ENCODE results near the gene ZNF787.

The ZNF787 gene

GRCh38 chr19:56087647-56088496 is 33.2 kb downstream of the ZNF787 start:
- no peak for DNase-seq (ENCODE audit: low spot score)

GRCh38 chr19:56086671-56087430 is 34.2 kb downstream of the ZNF787 start:
- DNase-seq (ENCODE audit: low spot score): no peak

DNA sequence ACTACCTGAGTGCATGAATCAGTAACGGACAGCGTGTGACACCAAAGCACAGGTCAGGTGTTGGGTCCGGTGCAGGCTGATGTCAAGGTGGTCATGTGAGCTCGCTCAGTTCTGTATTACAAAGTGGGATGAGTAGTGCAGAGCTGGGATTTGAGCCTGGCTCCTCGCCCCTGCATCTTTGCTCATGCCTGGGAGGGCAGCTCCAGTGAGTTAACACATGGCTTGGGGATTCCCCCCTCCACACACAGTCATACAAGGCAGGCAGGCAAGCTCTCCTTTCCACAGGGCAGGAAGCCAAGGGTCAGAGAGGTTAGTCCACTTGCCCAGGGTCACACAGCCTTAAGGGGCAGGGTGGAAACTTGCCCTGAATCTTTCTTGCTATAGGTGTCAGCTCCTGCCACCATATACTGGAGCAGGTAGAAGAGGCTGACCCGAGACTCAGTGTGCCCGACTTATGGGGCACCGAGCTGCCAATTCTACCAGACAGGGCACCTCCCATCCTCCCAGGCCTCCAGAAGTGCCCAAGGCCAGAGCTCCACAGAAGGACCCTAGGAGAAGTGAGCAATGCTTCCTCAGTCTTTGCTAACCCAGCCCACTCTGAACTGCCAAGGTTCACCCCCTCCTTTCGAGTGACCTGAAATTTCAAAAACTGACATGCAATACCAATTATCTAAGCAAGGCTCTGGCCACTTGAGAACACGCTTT is 35.4 kb downstream of the ZNF787 start:
- DNase-seq (ENCODE audit: low spot score): no peak

- no peak for DNase-seq (ENCODE audit: low spot score)
Observed at GRCh38 chr19:56084835-56085536, 36.1 kb downstream of the ZNF787 start.

DNA sequence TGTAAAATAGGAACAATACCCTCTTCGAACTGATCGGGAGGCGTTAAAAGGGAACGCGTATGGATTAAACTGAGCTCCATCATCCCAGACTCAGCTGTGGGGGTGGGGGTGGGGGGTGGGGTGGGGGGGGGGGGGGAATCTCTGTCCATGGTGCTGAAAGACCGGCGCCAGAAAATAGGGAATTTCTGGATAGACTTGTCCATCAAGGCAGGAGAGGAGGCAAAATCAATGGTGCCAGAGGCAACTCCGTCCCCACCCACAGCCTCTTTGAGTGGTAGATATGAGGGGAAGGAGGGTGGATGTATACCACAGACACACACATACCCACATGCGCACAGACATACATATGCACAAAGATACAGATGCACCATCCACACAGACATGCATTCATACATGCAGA is 37.4 kb downstream of the ZNF787 start:
- no peak for DNase-seq (ENCODE audit: low spot score)

DNA sequence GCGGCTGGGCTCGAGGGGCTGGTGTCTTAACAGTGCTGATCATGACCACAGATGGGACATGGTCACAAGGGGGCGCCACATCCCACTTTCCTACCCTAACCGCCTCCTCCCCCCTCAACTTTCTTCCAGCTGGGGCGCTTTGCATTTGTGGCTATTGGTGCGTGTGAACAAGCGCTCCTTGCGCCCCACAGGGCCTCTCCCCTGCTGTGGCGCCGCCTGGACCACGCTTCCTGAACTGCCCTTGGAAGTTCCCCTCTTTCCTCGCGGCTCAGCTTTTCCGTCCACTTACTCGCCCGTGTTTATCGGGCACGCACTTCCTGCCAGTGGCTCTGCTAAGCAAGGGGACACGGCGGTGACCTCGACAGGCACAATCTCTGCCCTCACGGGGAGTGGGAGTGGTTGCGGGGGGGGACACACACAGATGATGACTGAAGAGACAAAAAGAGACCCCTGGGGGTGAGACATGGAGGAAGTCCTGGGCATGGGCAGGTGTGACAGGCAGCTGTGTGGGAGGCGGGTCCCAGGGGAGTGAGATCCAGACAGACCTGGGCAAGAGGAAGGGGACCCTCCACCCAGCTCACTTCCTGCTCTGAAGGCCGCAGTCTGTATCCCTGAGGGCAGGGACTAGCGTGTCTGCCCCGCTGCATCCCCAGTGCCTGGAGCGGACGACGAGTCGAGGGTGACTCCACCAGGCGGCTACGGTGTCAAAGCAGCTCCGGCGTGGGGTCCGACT is 40.3 kb downstream of the ZNF787 start:
- DNase-seq (ENCODE audit: low spot score): peak; percentile 57

DNA sequence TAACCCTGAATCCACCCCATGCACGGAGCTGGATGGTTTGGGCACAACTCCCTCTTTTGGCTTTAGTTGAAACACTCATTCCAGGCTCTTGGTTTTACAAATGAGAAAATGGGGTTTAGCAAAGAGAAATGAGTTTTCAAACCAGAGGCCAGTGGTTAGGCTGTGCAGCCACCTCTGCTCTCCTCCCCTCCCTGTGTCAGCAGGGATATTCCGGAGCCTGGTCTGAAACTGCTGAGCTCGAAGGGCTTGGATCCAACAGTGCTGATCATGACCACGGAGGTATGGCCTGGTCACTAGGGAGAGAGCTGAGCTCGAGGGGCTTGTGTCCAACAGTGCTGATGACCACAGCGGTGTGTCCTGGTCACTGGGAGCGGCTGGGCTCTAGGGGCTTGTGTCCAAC is 41.5 kb downstream of the ZNF787 start:
- DNase-seq (ENCODE audit: low spot score): no peak

DNA sequence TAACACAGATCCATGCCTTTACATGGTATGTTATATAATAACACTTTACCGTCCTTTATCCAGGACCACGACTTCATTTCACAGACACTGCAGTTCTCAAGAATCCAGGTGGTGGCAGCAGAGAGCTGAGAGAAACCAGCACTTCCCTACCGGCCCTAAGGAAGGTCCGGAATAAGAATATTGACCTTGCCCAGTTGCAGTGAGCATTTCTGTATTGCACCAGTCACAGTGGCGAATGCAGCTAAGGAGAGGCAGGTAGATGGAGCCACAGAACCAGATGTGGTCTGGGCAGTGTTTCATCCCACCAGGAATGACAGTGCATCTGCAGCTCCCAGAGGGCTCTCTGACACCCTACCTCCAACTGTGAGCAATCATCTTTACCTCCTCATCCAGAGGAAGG is 44.6 kb downstream of the ZNF787 start:
- DNase-seq (ENCODE audit: low spot score): peak; percentile 61

DNA sequence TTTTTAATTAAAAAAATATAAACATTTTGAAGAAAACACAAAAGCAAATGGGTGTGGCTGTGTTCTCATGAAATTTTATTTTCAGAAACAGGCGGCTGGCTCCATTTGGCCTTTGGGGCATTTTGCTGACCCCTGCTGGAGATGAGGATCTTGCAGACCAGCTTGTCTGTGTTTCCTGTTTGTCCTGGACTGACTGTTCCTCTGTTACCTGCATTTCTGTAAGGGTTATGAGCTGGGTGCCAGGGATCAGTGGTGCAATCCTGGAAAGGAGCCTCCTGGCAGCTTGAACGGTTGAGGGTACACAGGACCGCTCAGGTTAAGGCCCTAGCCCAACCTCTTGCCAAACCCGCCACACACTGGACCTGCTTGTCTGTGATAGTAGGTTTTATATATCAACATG is 49.9 kb downstream of the ZNF787 start:
- DNase-seq (ENCODE audit: low spot score): no peak

DNA sequence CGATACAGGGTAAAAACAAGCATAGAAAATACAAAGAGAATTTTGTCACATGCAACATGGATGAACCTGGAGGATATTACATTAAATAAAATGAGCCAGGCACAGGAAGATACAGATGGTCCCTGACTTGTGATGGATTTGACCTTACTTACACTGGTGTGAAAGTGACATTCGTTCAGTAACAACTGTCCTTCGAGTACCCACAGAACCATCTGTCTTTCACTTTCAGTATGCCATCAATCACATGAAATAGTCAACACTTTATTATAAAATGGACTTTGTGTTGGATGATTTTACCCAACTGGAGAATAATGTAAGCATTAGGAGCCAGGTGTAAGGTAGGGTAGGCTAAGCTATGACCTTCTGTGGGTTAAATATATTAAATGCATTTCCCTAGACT is 51.5 kb downstream of the ZNF787 start:
- DNase-seq (ENCODE audit: low spot score): no peak

DNA sequence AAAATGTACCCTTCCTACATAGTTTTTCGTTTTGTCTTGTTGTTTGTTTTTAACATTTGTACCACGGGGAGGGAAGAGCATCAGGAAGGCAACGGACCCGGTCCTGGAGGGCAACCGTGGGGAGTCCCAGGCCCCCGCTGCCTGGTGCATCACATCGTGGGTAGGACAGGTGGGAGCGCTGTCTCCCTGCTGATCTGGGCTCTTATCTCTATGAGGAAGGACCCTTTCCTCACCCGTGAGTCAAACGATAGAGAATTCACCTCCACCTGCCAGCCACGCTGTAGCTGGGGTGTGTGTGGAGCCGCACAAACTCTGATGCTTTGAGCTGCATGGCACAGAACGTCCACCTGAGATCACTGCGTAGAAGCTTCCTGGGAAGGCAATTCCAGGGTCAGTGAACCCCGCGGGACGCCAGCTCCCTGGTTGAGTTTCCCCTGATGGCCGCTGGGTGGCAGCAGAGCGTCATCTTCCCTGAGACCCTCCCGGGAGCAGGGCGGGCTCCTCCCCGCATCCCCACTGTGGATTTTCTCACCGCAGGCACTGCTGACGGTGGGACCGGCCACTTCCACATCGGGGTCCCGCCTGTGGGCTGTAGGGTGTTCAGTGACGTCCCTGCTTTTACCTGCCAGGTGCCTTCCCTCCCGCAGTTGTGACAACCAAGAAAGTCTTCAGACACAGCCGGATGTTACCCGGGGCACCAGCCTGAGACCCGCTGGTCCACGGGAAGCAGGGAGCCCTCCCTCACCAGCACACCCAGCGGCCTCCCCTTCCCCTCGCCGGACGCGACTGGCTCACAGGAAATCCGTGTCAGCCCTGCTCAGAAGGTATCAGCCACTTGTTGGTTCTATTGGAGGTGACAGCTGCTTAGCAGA is 54.7 kb downstream of the ZNF787 start:
- DNase-seq (ENCODE audit: low spot score): peak; percentile 59

- DNase-seq (ENCODE audit: low spot score): no peak
Observed at GRCh38 chr19:56053596-56053995, 67.5 kb downstream of the ZNF787 start.
